ENCODE results near the gene NYAP2. TPM values are rescaled to one million over a fixed set of nuclear protein-coding genes. Genes with fewer than 3 reads are reported as not detected.

NYAP2 gene
- total RNA-seq, 1 experiment from 2014 or later, result not detected

- H3K4me3 ChIP-seq, result no peak overlapping the region
- no peaks in the 10 kb centered on the region for H3K27me3 ChIP-seq
- H3K36me3 ChIP-seq, result no peaks in the 10 kb centered on the region
- no peaks in the 10 kb centered on the region for H3K9me3 ChIP-seq
- DNase-seq, result no peak
These were observed 63.4 kb downstream of the NYAP2 start for GRCh38 chr2:225462945-225463344.

- Histone ChIP-seq H3K9me3 (no peaks in the 10 kb centered on the region), H3K36me3 (no peaks in the 10 kb centered on the region), H3K27me3 (no peaks in the 10 kb centered on the region), H3K4me3 (no peak overlapping the region)
- no peak for DNase-seq
These were observed 63.9 kb downstream of the NYAP2 start for GRCh38 chr2:225463449-225463848.

- DNase-seq, result no peak
- Histone ChIP-seq H3K9me3 (no peaks in the 10 kb centered on the region), H3K27me3 (no peaks in the 10 kb centered on the region), H3K36me3 (no peaks in the 10 kb centered on the region), H3K4me3 (peak overlapping the region; percentile 38)
These were observed 65.0 kb downstream of the NYAP2 start for GRCh38 chr2:225464346-225465025.

- Histone ChIP-seq H3K4me3 (no peak overlapping the region), H3K36me3 (no peaks in the 10 kb centered on the region), H3K9me3 (no peaks in the 10 kb centered on the region), H3K27me3 (no peaks in the 10 kb centered on the region)
- no peak for DNase-seq
These were observed 66.3 kb downstream of the NYAP2 start for GRCh38 chr2:225465827-225466226.

GRCh38 chr2:225466891-225467604 lies 67.5 kb downstream of the NYAP2 start:
- no peaks in the 10 kb centered on the region for H3K36me3 ChIP-seq

GRCh38 chr2:225468131-225468530 lies 68.6 kb downstream of the NYAP2 start:
- no peak for DNase-seq
- no peaks in the 10 kb centered on the region for H3K9me3 ChIP-seq
- H3K36me3 ChIP-seq, result no peaks in the 10 kb centered on the region
- H3K4me3 ChIP-seq, result no peak overlapping the region
- no peaks in the 10 kb centered on the region for H3K27me3 ChIP-seq

More at GRCh38 chr2:225466891-225467604, 67.5 kb downstream of the NYAP2 start:
- Histone ChIP-seq H3K9me3 (no peaks in the 10 kb centered on the region), H3K27me3 (no peaks in the 10 kb centered on the region), H3K4me3 (no peak overlapping the region)
- DNase-seq, result no peak

- Histone ChIP-seq H3K4me3 (no peak overlapping the region), H3K27me3 (no peaks in the 10 kb centered on the region), H3K36me3 (no peaks in the 10 kb centered on the region), H3K9me3 (no peaks in the 10 kb centered on the region)
- no peak for DNase-seq
These were observed 71.5 kb downstream of the NYAP2 start for GRCh38 chr2:225471039-225471438.

GRCh38 chr2:225471482-225471881 lies 72.0 kb downstream of the NYAP2 start:
- Histone ChIP-seq H3K27me3 (no peaks in the 10 kb centered on the region), H3K9me3 (no peaks in the 10 kb centered on the region), H3K4me3 (no peak overlapping the region), H3K36me3 (no peaks in the 10 kb centered on the region)
- DNase-seq, result no peak

GRCh38 chr2:225472161-225472560 lies 72.7 kb downstream of the NYAP2 start:
- H3K27me3 ChIP-seq, result no peaks in the 10 kb centered on the region
- H3K4me3 ChIP-seq, result no peak overlapping the region
- no peaks in the 10 kb centered on the region for H3K36me3 ChIP-seq
- H3K9me3 ChIP-seq, result no peaks in the 10 kb centered on the region
- DNase-seq, result no peak

GRCh38 chr2:225479386-225479785 lies 79.9 kb downstream of the NYAP2 start:
- H3K27me3 ChIP-seq, result no peaks in the 10 kb centered on the region; the same call in 1 of the 2 replicates
- H3K36me3 ChIP-seq, result no peaks in the 10 kb centered on the region
- no peak overlapping the region for H3K4me3 ChIP-seq
- no peak for DNase-seq
- no peaks in the 10 kb centered on the region for H3K9me3 ChIP-seq

GRCh38 chr2:225484751-225485150 lies 85.2 kb downstream of the NYAP2 start:
- H3K27me3 ChIP-seq, result no peaks in the 10 kb centered on the region; the same call in 1 of the 2 replicates
- no peak for DNase-seq
- H3K36me3 ChIP-seq, result no peaks in the 10 kb centered on the region
- no peak overlapping the region for H3K4me3 ChIP-seq
- H3K9me3 ChIP-seq, result no peaks in the 10 kb centered on the region

- no peak for DNase-seq
- Histone ChIP-seq H3K9me3 (no peaks in the 10 kb centered on the region), H3K36me3 (no peaks in the 10 kb centered on the region), H3K4me3 (no peak overlapping the region), H3K27me3 (no peaks in the 10 kb centered on the region; the same call in 1 of the 2 replicates)
These were observed 86.7 kb downstream of the NYAP2 start for GRCh38 chr2:225486236-225486635.

- Histone ChIP-seq H3K36me3 (no peaks in the 10 kb centered on the region), H3K27me3 (no peaks in the 10 kb centered on the region), H3K9me3 (no peaks in the 10 kb centered on the region), H3K4me3 (no peak overlapping the region)
- DNase-seq, result no peak
These were observed 88.4 kb downstream of the NYAP2 start for GRCh38 chr2:225487878-225488416.

GRCh38 chr2:225488743-225489142 lies 89.2 kb downstream of the NYAP2 start:
- no peaks in the 10 kb centered on the region for H3K36me3 ChIP-seq
- H3K4me3 ChIP-seq, result no peak overlapping the region
- H3K27me3 ChIP-seq, result no peaks in the 10 kb centered on the region
- no peaks in the 10 kb centered on the region for H3K9me3 ChIP-seq
- no peak for DNase-seq

GRCh38 chr2:225493420-225494099 lies 94.0 kb downstream of the NYAP2 start:
- Histone ChIP-seq H3K27me3 (no peaks in the 10 kb centered on the region; the same call in 1 of the 2 replicates), H3K4me3 (no peak overlapping the region), H3K9me3 (no peaks in the 10 kb centered on the region), H3K36me3 (no peaks in the 10 kb centered on the region)
- DNase-seq, result no peak

GRCh38 chr2:225494100-225494459 lies 94.6 kb downstream of the NYAP2 start:
- H3K9me3 ChIP-seq, result no peaks in the 10 kb centered on the region
- DNase-seq, result no peak

GRCh38 chr2:225495706-225496105 lies 96.2 kb downstream of the NYAP2 start:
- no peaks in the 10 kb centered on the region for H3K9me3 ChIP-seq
- DNase-seq, result no peak

More at GRCh38 chr2:225494100-225494459, 94.6 kb downstream of the NYAP2 start:
- Histone ChIP-seq H3K36me3 (no peaks in the 10 kb centered on the region), H3K27me3 (no peaks in the 10 kb centered on the region; the same call in none of the 2 replicates), H3K4me3 (no peak overlapping the region)

More at GRCh38 chr2:225495706-225496105, 96.2 kb downstream of the NYAP2 start:
- Histone ChIP-seq H3K36me3 (no peaks in the 10 kb centered on the region), H3K4me3 (no peak overlapping the region), H3K27me3 (no peaks in the 10 kb centered on the region; the same call in none of the 2 replicates)
